Adrenal gland (tissue), 12 donors: Measurements from ENCODE around the gene COL20A1. TPM values are rescaled to one million over a fixed set of nuclear protein-coding genes. Genes with fewer than 3 reads are reported as not detected.

Experiments
- DNase-seq, 7 donors: peaks; one replicate each; pipeline ENCODE4 v3.0.0-alpha.2; 2019 to 2020
- H3K27ac ChIP-seq, 5 donors: fragments of 200-600 bp; sonication (generic) in 4 of 5; 1 replicate in 3 of 5; 2 replicates in 2 of 5; pipeline versions ENCODE4 v1.5.1 to v1.8.0; 2016 to 2020; ENCODE audit warnings: mild to moderate bottlenecking in 1 of 5
- H3K27me3 ChIP-seq: fragments of 200-600 bp; 2 replicates; pipeline ENCODE4 v1.8.0; 2021
- H3K36me3 ChIP-seq, 2 donors: fragments of 200-600 bp; replicated peaks in 1 of 2; 1 replicate in 1 of 2; 2 replicates in 1 of 2; pipeline versions ENCODE4 v1.5.1 to v1.8.0; 2018 to 2022
- H3K4me1 ChIP-seq, 2 donors: fragments of 200-600 bp; replicated peaks in 1 of 2; 1 replicate in 1 of 2; 2 replicates in 1 of 2; pipeline versions ENCODE4 v1.5.1 to v1.8.0; 2018 to 2021
- H3K4me3 ChIP-seq, 4 donors: fragments of 200-600 bp; sonication (generic) in 3 of 4; one replicate each; pipeline ENCODE4 v1.5.1; 2016 to 2018
- H3K9me3 ChIP-seq, 3 donors: fragments of 200-600 bp; sonication (generic) in 1 of 3; replicated peaks in 1 of 3; 1 replicate in 2 of 3; 2 replicates in 1 of 3; pipeline versions ENCODE4 v1.5.1 to v1.8.0; 2016 to 2021
- CTCF ChIP-seq, 6 experiments: fragments of 450-650 bp in 4 of 6; fragments of 200-600 bp in 2 of 6; sonication (generic) in 1 of 6; IDR thresholded peaks; 1 replicate in 5 of 6; 2 replicates in 1 of 6; pipeline versions ENCODE4 v1.5.1 to v1.8.0; 2016 to 2021; ENCODE audit warnings: antibody characterized with exemption in 6 of 6, mild to moderate bottlenecking in 2 of 6, moderate library complexity in 1 of 6
- POLR2A ChIP-seq, 2 donors: fragments of 450-650 bp; IDR thresholded peaks; one replicate each; pipeline ENCODE4 v1.6.1; 2017; ENCODE audit warnings: antibody characterized with exemption in 2 of 2, mild to moderate bottlenecking in 2 of 2, moderate library complexity in 1 of 2
- WGBS, 4 donors: extraction: QIAGEN DNeasy Blood & Tissue Kit in 2 of 4; methylation state at CpG; one replicate each; pipeline versions ENCODE4 v1.1.5 to v1.1.7; 2013 to 2017; 5-methylcytosine and 5-hydroxymethylcytosine counted together
- intact Hi-C, 2 donors: fragments of 100-400 bp; cut with DNase I; formaldehyde crosslinking; loops; one replicate each; pipeline versions ENCODE4 v1.14.1 to v1.15.0; 2022 to 2023
- polyA plus RNA-seq, 3 donors: library from polyadenylated mRNA; stranded (reverse); fragments of 200-250 nt in 2 of 3; fragments of 350-450 nt in 1 of 3; fragmentation: Illumina TruSeq in 1 of 3; extraction: RNeasy Lipid Tissue Mini Kit (QIAGEN cat#74804) in 1 of 3; gene quantifications; one replicate each; pipeline ENCODE4 v1.2.3, GENCODE V29; 2013 to 2014
- total RNA-seq, 9 donors: library from RNA; depleted of rRNA in 4 of 9; stranded (reverse); fragments of >200 nt in 4 of 9; fragments of 120-200 nt in 1 of 9; fragmentation: NEBNext Ultra II Directional in 1 of 9; extraction: Animal tissue kit (Norgen Biotek cat#: 25700) in 1 of 9; gene quantifications; one replicate each; pipeline versions ENCODE4 v1.1.0 to v1.2.4, GENCODE V29; 2013 to 2023
- donor health status: healthy with polysubstance abuse.
- donor health status: Bipolar disorder and iron deficiency.
- donor health status: DM: yes; HTN: yes; CAD: no.
- donor health status: DM: no; HTN: no; CAD: no.
- donor health status: DM: no; HTN: no; CAD: no.
- donor health status: DM: yes; HTN: yes; CAD: no.

The COL20A1 gene
- total and polyA plus RNA-seq, 12 donors, result 0.09 to 0.97 (median 0.26) TPM; not detected in 6

GRCh38 chr20:63376283-63377250 is 83.6 kb downstream of the COL20A1 start:
- no peaks in the 10 kb centered on the region for H3K36me3 ChIP-seq
- H3K27me3 ChIP-seq, result peaks cover 22% of the 10 kb centered on the region
- intact Hi-C loops, result no loop called here
- WGBS, 4 donors, result 54 to 62% (median 58%) methylated on average over 14 to 31 of the region's 31 CpGs
- H3K9me3 ChIP-seq, result no peaks in the 10 kb centered on the region
- H3K4me3 ChIP-seq, result no peak overlapping the region
- no peak for TF ChIP-seq CTCF (IDR thresholded peaks at IDR 0.05)
- no peak for TF ChIP-seq POLR2A (IDR thresholded peaks at IDR 0.05)
- no peak overlapping the region for H3K27ac ChIP-seq
- no peaks in the 10 kb centered on the region for H3K4me1 ChIP-seq
- DNase-seq, result no peak

- intact Hi-C loops, result no loop called here
- no peak for TF ChIP-seq POLR2A (IDR thresholded peaks at IDR 0.05)
- TF ChIP-seq CTCF (IDR thresholded peaks at IDR 0.05), result no peak
- no peaks in the 10 kb centered on the region for H3K4me1 ChIP-seq
- no peaks in the 10 kb centered on the region for H3K36me3 ChIP-seq
- no peak overlapping the region for H3K27ac ChIP-seq
- 11 to 38% (median 22%) methylated on average over 20 to 32 of the region's 32 CpGs for WGBS, 4 donors
- no peak for DNase-seq
- no peak overlapping the region for H3K4me3 ChIP-seq
- H3K9me3 ChIP-seq, result no peaks in the 10 kb centered on the region
- H3K27me3 ChIP-seq, result peaks cover 19% of the 10 kb centered on the region
These were observed 84.4 kb downstream of the COL20A1 start for GRCh38 chr20:63377256-63377941.

- Histone ChIP-seq H3K4me1 (no peaks in the 10 kb centered on the region), H3K36me3 (no peaks in the 10 kb centered on the region), H3K9me3 (no peaks in the 10 kb centered on the region), H3K27ac (no peak overlapping the region), H3K27me3 (peaks cover 19% of the 10 kb centered on the region), H3K4me3 (no peak overlapping the region)
- intact Hi-C loops, result no loop called here
- DNase-seq, result no peak
- TF ChIP-seq POLR2A (IDR thresholded peaks at IDR 0.05), result no peak
- no peak for TF ChIP-seq CTCF (IDR thresholded peaks at IDR 0.05)
- WGBS, 4 donors, result 33 to 47% (median 37%) methylated on average over 11 to 15 of the region's 15 CpGs
These were observed 85.0 kb downstream of the COL20A1 start for GRCh38 chr20:63377951-63378381.

GRCh38 chr20:63378626-63379025 is 85.6 kb downstream of the COL20A1 start:
- peaks cover 20% of the 10 kb centered on the region for H3K27me3 ChIP-seq
- 60 to 76% (median 72%) methylated on average over 8 to 12 of the region's 12 CpGs for WGBS, 4 donors

More at GRCh38 chr20:63378626-63379025, 85.6 kb downstream of the COL20A1 start:
- Histone ChIP-seq H3K4me1 (no peaks in the 10 kb centered on the region), H3K27ac (no peak overlapping the region), H3K36me3 (no peaks in the 10 kb centered on the region), H3K4me3 (no peak overlapping the region), H3K9me3 (no peaks in the 10 kb centered on the region)
- DNase-seq, result no peak
- intact Hi-C loops, result no loop called here
- no peak for TF ChIP-seq POLR2A (IDR thresholded peaks at IDR 0.05)
- TF ChIP-seq CTCF (IDR thresholded peaks at IDR 0.05), result no peak
